H1 (cell line): Measurements from ENCODE around the gene IFIT5. TPM values are rescaled to one million over a fixed set of nuclear protein-coding genes. Genes with fewer than 3 reads are reported as not detected.

Experiments
- CTCF ChIA-PET: fragments of 300-600 bp; sonication (Branson Sonifier 250); formaldehyde crosslinking; loops from one replicate; lab custom pipeline; 2021; ENCODE audit not compliant: partially characterized antibody; lab: Charles Lee
- POLR2A ChIA-PET: fragments of 300-600 bp; sonication (Branson Sonifier 250); formaldehyde crosslinking; loops from one replicate; lab custom pipeline; 2021; ENCODE audit warnings: inconsistent platforms; ENCODE audit not compliant: partially characterized antibody; lab: Charles Lee
- DNase-seq, 2 experiments: peaks; one replicate each; pipeline versions ENCODE4 v3.0.0 to v3.0.0-alpha.2; 2010 to 2022; ENCODE audit warnings: low spot score in 2 of 2, low read depth in 1 of 2, mixed read lengths in 1 of 2
- FAIRE-seq: peaks from 2 replicates; lab custom pipeline; 2011; peaks lifted over from hg19 to GRCh38; lab: Jason Lieb, UNC
- H2AFZ ChIP-seq: 2 replicates; pipeline ENCODE4 v1.8.1; 2012; ENCODE audit warnings: low read length, inconsistent platforms
- H2AK5ac ChIP-seq: 2 replicates; pipeline ENCODE4 v1.6.1; 2013; ENCODE audit warnings: low read depth, low read length
- H2BK120ac ChIP-seq: replicated peaks from 2 replicates; pipeline ENCODE3; 2013; ENCODE audit warnings: low read depth, low read length, inconsistent platforms
- H2BK12ac ChIP-seq: 2 replicates; pipeline ENCODE4 v1.6.1; 2013; ENCODE audit warnings: low read depth, low read length
- H2BK15ac ChIP-seq: 2 replicates; pipeline ENCODE4 v1.6.1; 2013; ENCODE audit warnings: low read length
- H2BK20ac ChIP-seq: 2 replicates; pipeline ENCODE4 v1.6.1; 2013; ENCODE audit warnings: low read length
- H2BK5ac ChIP-seq: 2 replicates; pipeline ENCODE4 v1.6.1; 2013; ENCODE audit warnings: low read depth, low read length
- H3K14ac ChIP-seq: 2 replicates; pipeline ENCODE4 v1.6.1; 2013; ENCODE audit warnings: inconsistent platforms; ENCODE audit not compliant: insufficient read length
- H3K18ac ChIP-seq: 2 replicates; pipeline ENCODE4 v1.6.1; 2013; ENCODE audit warnings: low read length; ENCODE audit errors: extremely low read depth
- H3K23ac ChIP-seq: 2 replicates; pipeline ENCODE4 v1.6.1; 2013; ENCODE audit warnings: inconsistent platforms; ENCODE audit not compliant: insufficient read length
- H3K23me2 ChIP-seq: 2 replicates; pipeline ENCODE4 v1.6.1; 2013; ENCODE audit warnings: low read depth, low read length
- H3K27ac ChIP-seq: 2 replicates; pipeline ENCODE4 v1.6.1; 2011; ENCODE audit warnings: low read depth, low read length, inconsistent platforms
- H3K27me3 ChIP-seq, 4 experiments: replicated peaks in 1 of 4; 1 replicate in 1 of 4; 2 replicates in 3 of 4; pipeline versions ENCODE4 v1.6.1 to v1.8.1; 2011 to 2013; ENCODE audit warnings: low read length in 3 of 4, mild to moderate bottlenecking in 3 of 4, inconsistent platforms in 2 of 4, mixed read lengths in 2 of 4, moderate library complexity in 1 of 4; ENCODE audit not compliant: control insufficient read depth in 3 of 4, insufficient read depth in 3 of 4; ENCODE audit errors: extremely low read depth in 1 of 4
- H3K36me3 ChIP-seq, 4 experiments: 2 replicates each; pipeline versions ENCODE4 v1.6.1 to v1.8.1; 2011 to 2013; ENCODE audit warnings: mild to moderate bottlenecking in 4 of 4, low read length in 3 of 4, moderate library complexity in 2 of 4, control low read depth in 1 of 4, inconsistent platforms in 1 of 4; ENCODE audit not compliant: insufficient read depth in 4 of 4, control insufficient read depth in 2 of 4
- H3K4ac ChIP-seq: replicated peaks from 2 replicates; pipeline ENCODE3; 2013; ENCODE audit warnings: low read length, low read depth, mixed read lengths, inconsistent platforms; ENCODE audit not compliant: insufficient read length
- H3K4me1 ChIP-seq, 4 experiments: replicated peaks in 1 of 4; 1 replicate in 1 of 4; 2 replicates in 3 of 4; pipeline versions ENCODE4 v1.6.1 to v1.8.1; 2011 to 2013; ENCODE audit warnings: low read length in 3 of 4, inconsistent platforms in 2 of 4, mixed read lengths in 1 of 4; ENCODE audit not compliant: insufficient read depth in 4 of 4, control insufficient read depth in 3 of 4
- H3K4me2 ChIP-seq, 2 experiments: 2 replicates each; pipeline versions ENCODE4 v1.6.1 to v1.8.1; 2011 to 2013; ENCODE audit warnings: low read depth in 2 of 2, low read length in 2 of 2, control low read depth in 1 of 2, inconsistent platforms in 1 of 2, mild to moderate bottlenecking in 1 of 2; ENCODE audit not compliant: insufficient read depth in 1 of 2
- H3K4me3 ChIP-seq, 4 experiments: fragments of 200-600, 300-600 bp in 1 of 4; sonication (generic), shearing (Covaris generic), sonication (Bioruptor Twin) in 1 of 4; 2 replicates each; pipeline versions ENCODE4 v1.5.1 to v1.8.1; 2011 to 2016; ENCODE audit warnings: low read length in 4 of 4, low read depth in 3 of 4, control low read depth in 2 of 4, inconsistent platforms in 2 of 4, mild to moderate bottlenecking in 2 of 4, mixed read lengths in 1 of 4, moderate library complexity in 1 of 4; ENCODE audit not compliant: insufficient read depth in 2 of 4; ENCODE audit errors: extremely low read depth in 1 of 4
- H3K56ac ChIP-seq: replicated peaks from 2 replicates; pipeline ENCODE3; 2013; ENCODE audit warnings: low read depth, mild to moderate bottlenecking, mixed read lengths, low read length, inconsistent platforms; ENCODE audit not compliant: insufficient read length
- H3K79me1 ChIP-seq: 2 replicates; pipeline ENCODE4 v1.6.1; 2013; ENCODE audit warnings: low read depth, low read length, control low read depth
- H3K79me2 ChIP-seq, 2 experiments: 2 replicates each; pipeline versions ENCODE4 v1.6.1 to v1.8.1; 2012 to 2013; ENCODE audit warnings: low read length in 2 of 2, mild to moderate bottlenecking in 2 of 2, inconsistent platforms in 1 of 2; ENCODE audit not compliant: insufficient read depth in 2 of 2, control insufficient read depth in 1 of 2
- H3K9ac ChIP-seq, 4 experiments: replicated peaks in 1 of 4; 1 replicate in 1 of 4; 2 replicates in 3 of 4; pipeline versions ENCODE4 v1.6.1 to v1.8.1; 2011 to 2013; ENCODE audit warnings: low read depth in 3 of 4, low read length in 3 of 4, control low read depth in 2 of 4, mild to moderate bottlenecking in 2 of 4, moderate library complexity in 2 of 4, inconsistent platforms in 1 of 4; ENCODE audit errors: extremely low read depth in 1 of 4
- H3K9me3 ChIP-seq, 2 experiments: 2 replicates each; pipeline versions ENCODE4 v1.6.1 to v1.8.1; 2012 to 2013; ENCODE audit warnings: mild to moderate bottlenecking in 2 of 2, moderate library complexity in 2 of 2, control low read depth in 1 of 2, inconsistent platforms in 1 of 2, low read depth in 1 of 2, low read length in 1 of 2, mixed read lengths in 1 of 2; ENCODE audit not compliant: insufficient read depth in 2 of 2
- H4K20me1 ChIP-seq, 2 experiments: replicated peaks in 1 of 2; 2 replicates each; pipeline versions ENCODE3 to v1.8.1; 2011 to 2013; ENCODE audit warnings: inconsistent platforms in 2 of 2, low read length in 2 of 2, mild to moderate bottlenecking in 1 of 2; ENCODE audit not compliant: insufficient read depth in 2 of 2, control insufficient read depth in 1 of 2
- H4K5ac ChIP-seq: 2 replicates; pipeline ENCODE4 v1.6.1; 2013; ENCODE audit warnings: low read length, low read depth, mixed read lengths, inconsistent platforms; ENCODE audit not compliant: insufficient read length
- H4K8ac ChIP-seq: 2 replicates; pipeline ENCODE4 v1.8.0; 2013; ENCODE audit warnings: mild to moderate bottlenecking, moderate library complexity, low read length, inconsistent platforms; ENCODE audit not compliant: insufficient read depth; ENCODE audit errors: extremely low read depth
- H4K91ac ChIP-seq: replicated peaks from 2 replicates; pipeline ENCODE3; 2013; ENCODE audit warnings: low read length, mixed read lengths, inconsistent platforms; ENCODE audit not compliant: insufficient read length
- CHD1 ChIP-seq: IDR thresholded peaks from 2 replicates; pipeline ENCODE4 v1.6.1; 2012; ENCODE audit warnings: low read depth, low read length, improper control_type of control experiment
- EZH2 ChIP-seq: fragments of 200-600 bp; sonication (generic); IDR thresholded peaks from 2 replicates; pipeline ENCODE4 v1.7.1; 2012; ENCODE audit warnings: low read depth, mild to moderate bottlenecking, moderate library complexity, low read length, inconsistent platforms; ENCODE audit not compliant: severe bottlenecking
- GTF2F1 ChIP-seq: IDR thresholded peaks from 2 replicates; pipeline ENCODE4 v1.6.1; 2012; ENCODE audit warnings: low read depth, low read length, improper control_type of control experiment, borderline replicate concordance
- HDAC6 ChIP-seq: IDR thresholded peaks from one replicate; pipeline ENCODE4 v1.7.1; 2012; ENCODE audit warnings: low read depth, mild to moderate bottlenecking, inconsistent platforms, low read length, moderate library complexity
- RAD21 ChIP-seq, 2 experiments: IDR thresholded peaks in 1 of 2; conservative IDR thresholded peaks in 1 of 2; 2 replicates each; pipeline ENCODE4 v1.6.1; 2011; ENCODE audit warnings: low read depth in 2 of 2, low read length in 2 of 2, improper control_type of control experiment in 1 of 2, inconsistent platforms in 1 of 2, mild to moderate bottlenecking in 1 of 2, moderate library complexity in 1 of 2
- SIX5 ChIP-seq: IDR thresholded peaks from 2 replicates; pipeline ENCODE4 v1.6.1; 2011; ENCODE audit warnings: mild to moderate bottlenecking, low read depth, low read length
- SP1 ChIP-seq: IDR thresholded peaks from 2 replicates; pipeline ENCODE4 v1.6.1; 2011; ENCODE audit warnings: low read depth, low read length
- ZNF274 ChIP-seq: IDR thresholded peaks from 2 replicates; pipeline ENCODE4 v1.7.0; 2012; ENCODE audit warnings: low read length, borderline replicate concordance; ENCODE audit errors: extremely low read depth
- WGBS, 2 experiments: shearing (Covaris generic) in 1 of 2; methylation state at CpG; one replicate each; pipeline versions ENCODE4 v1.1.6 to v1.1.7; 2013 to 2015; ENCODE audit warnings: low lambda C conversion rate in 2 of 2, mixed read lengths in 2 of 2, inconsistent platforms in 1 of 2, low coverage in 1 of 2, missing lambda C conversion rate in 1 of 2; ENCODE audit not compliant: insufficient replicate concordance in 2 of 2, insufficient coverage in 1 of 2, insufficient read length in 1 of 2; ENCODE audit errors: extremely low coverage in 1 of 2, missing lambda C conversion rate in 1 of 2; 5-methylcytosine and 5-hydroxymethylcytosine counted together
- polyA plus RNA-seq, 7 experiments: library from polyadenylated mRNA; depleted of rRNA in 3 of 7; stranded (reverse) in 5 of 7; unstranded in 2 of 7; fragments of >200 nt in 5 of 7; fragments of 200-250 nt in 2 of 7; gene quantifications; 1 replicate in 5 of 7; 2 replicates in 1 of 7; 4 replicates in 1 of 7; pipeline versions ENCODE4 v1.2.1 to v1.2.3, GENCODE V29; 2011 to 2013; ENCODE audit warnings: missing spikeins in 2 of 7, mixed read lengths in 2 of 7
- total RNA-seq: library from RNA; stranded (reverse); fragmentation: NEBNext Ultra II Directional; extraction: Animal tissue kit (Norgen Biotek cat#: 25700); gene quantifications from 2 replicates; pipeline ENCODE4 v1.2.1, GENCODE V29; 2021

Gene IFIT5
- total and polyA plus RNA-seq, 2 of the 8 experiments (the other 6 are each of a cell fraction or from before 2014, with no cell fraction given) = 0.94 to 2.6 TPM

GRCh38 chr10:89398003-89398749 is 16.2 kb upstream of the IFIT5 start:
- H4K20me1 ChIP-seq = no peaks in the 10 kb centered on the region
- H3K4me1 ChIP-seq = no peaks in the 10 kb centered on the region
- ChIA-PET POLR2A (no interaction called here), CTCF (no interaction called here)
- H3K4me3 ChIP-seq = no peak overlapping the region
- no peak overlapping the region for H2BK15ac ChIP-seq
- no peak overlapping the region for H2BK5ac ChIP-seq
- H3K27me3 ChIP-seq = no peaks in the 10 kb centered on the region
- H3K18ac ChIP-seq = no peak overlapping the region
- no peak overlapping the region for H4K5ac ChIP-seq
- no peaks in the 10 kb centered on the region for H3K23me2 ChIP-seq
- no peak overlapping the region for H4K8ac ChIP-seq
- H2BK20ac ChIP-seq = no peak overlapping the region
- H2BK12ac ChIP-seq = no peak overlapping the region
- no peaks in the 10 kb centered on the region for H3K9me3 ChIP-seq
- H3K9ac ChIP-seq = no peak overlapping the region
- H3K79me2 ChIP-seq = no peaks in the 10 kb centered on the region
- no peak overlapping the region for H3K4ac ChIP-seq
- no peak overlapping the region for H3K23ac ChIP-seq
- H2AFZ ChIP-seq = no peak overlapping the region
- no peak for TF ChIP-seq HDAC6
- TF ChIP-seq SIX5 = no peak
- no peak for TF ChIP-seq EZH2
- no peak for TF ChIP-seq CHD1
- TF ChIP-seq SP1 = no peak
- no peak for TF ChIP-seq ZNF274
- TF ChIP-seq RAD21 (IDR thresholded peaks at IDR 0.05 in 1 of 2, conservative IDR thresholded peaks at IDR 0.05 in 1 of 2; ENCODE audit: low read depth in 2 of 2, low read length in 2 of 2) = no peak
- TF ChIP-seq GTF2F1 = no peak
- H3K79me1 ChIP-seq = no peaks in the 10 kb centered on the region
- no peak overlapping the region for H2BK120ac ChIP-seq
- H2AK5ac ChIP-seq = no peak overlapping the region
- no peak overlapping the region for H3K14ac ChIP-seq
- WGBS, 2 experiments = 87% methylated on average over 5 of the region's 5 CpGs; no CpG with 5 or more reads in 1 of the 2 experiments
- H4K91ac ChIP-seq = no peak overlapping the region
- H3K36me3 ChIP-seq = no peaks in the 10 kb centered on the region
- no peak overlapping the region for H3K27ac ChIP-seq
- no peak overlapping the region for H3K56ac ChIP-seq
- FAIRE-seq (no peak), DNase-seq (no peak)
- H3K4me2 ChIP-seq = no peak overlapping the region
